ENCODE data around the gene PLGRKT. TPM values are rescaled to one million over a fixed set of nuclear protein-coding genes. Genes with fewer than 3 reads are reported as not detected.
"Not testable (repeated sequence)": the region's sequence is repeated elsewhere in the genome, so short reads cannot be mapped to it uniquely, and the experiment has no call there.

PLGRKT gene
- total RNA-seq, 1 donor from 2014 or later, result 11.1 TPM

DNA sequence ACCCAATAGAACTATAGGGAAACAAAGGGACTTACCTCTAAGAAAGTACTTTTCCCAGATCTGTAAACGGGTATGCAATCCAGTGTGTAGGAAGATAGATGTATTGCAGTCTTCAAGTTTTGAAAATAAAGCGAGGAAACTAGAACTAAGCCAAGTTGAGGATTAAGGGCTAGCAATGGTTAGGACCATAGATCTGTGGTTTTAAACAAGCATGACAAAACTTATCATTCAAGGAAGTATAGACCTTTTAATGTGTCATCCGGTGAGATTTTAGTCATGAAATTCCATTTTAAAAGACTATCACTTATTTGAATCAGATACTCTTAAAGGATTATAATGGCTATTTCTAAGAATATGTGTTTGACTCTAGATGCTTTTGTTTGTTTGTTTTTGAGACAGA, 33.1 kb upstream of the PLGRKT start:
- Mint-ChIP-seq H3K36me3 (ENCODE audit: low read depth) (peaks cover 2% of the 10 kb centered on the region), H3K27ac (ENCODE audit: unreplicated experiment) (no peak overlapping the region), H3K4me1 (ENCODE audit: low read depth) (no peaks in the 10 kb centered on the region), H3K4me3 (ENCODE audit: unreplicated experiment) (no peak overlapping the region), H3K27me3 (ENCODE audit: low read depth) (no peaks in the 10 kb centered on the region), H3K9me3 (ENCODE audit: low read depth) (peaks cover 9% of the 10 kb centered on the region)
- DNase-seq (ENCODE audit: low spot score), result no peak
- TF ChIP-seq, protein P1, sequence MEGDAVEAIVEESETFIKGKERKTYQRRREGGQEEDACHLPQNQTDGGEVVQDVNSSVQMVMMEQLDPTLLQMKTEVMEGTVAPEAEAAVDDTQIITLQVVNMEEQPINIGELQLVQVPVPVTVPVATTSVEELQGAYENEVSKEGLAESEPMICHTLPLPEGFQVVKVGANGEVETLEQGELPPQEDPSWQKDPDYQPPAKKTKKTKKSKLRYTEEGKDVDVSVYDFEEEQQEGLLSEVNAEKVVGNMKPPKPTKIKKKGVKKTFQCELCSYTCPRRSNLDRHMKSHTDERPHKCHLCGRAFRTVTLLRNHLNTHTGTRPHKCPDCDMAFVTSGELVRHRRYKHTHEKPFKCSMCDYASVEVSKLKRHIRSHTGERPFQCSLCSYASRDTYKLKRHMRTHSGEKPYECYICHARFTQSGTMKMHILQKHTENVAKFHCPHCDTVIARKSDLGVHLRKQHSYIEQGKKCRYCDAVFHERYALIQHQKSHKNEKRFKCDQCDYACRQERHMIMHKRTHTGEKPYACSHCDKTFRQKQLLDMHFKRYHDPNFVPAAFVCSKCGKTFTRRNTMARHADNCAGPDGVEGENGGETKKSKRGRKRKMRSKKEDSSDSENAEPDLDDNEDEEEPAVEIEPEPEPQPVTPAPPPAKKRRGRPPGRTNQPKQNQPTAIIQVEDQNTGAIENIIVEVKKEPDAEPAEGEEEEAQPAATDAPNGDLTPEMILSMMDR (IDR thresholded peaks at IDR 0.05), result no peak

DNA sequence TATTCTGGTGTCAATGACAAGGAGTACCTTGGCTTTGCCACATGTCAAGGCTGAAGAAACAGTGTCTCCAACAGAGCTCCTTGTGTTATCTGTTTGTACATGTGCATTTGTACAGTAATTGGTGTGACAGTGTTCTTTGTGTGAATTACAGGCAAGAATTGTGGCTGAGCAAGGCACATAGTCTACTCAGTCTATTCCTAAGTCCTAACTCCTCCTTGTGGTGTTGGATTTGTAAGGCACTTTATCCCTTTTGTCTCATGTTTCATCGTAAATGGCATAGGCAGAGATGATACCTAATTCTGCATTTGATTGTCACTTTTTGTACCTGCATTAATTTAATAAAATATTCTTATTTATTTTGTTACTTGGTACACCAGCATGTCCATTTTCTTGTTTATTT, 32.4 kb upstream of the PLGRKT start:
- H3K27me3 Mint-ChIP-seq (ENCODE audit: low read depth), result no peaks in the 10 kb centered on the region
- H3K36me3 Mint-ChIP-seq (ENCODE audit: low read depth), result peaks cover 2% of the 10 kb centered on the region
- no peak for DNase-seq (ENCODE audit: low spot score)
- TF ChIP-seq, protein P1 (IDR thresholded peaks at IDR 0.05), result no peak
- H3K4me1 Mint-ChIP-seq (ENCODE audit: low read depth), result no peaks in the 10 kb centered on the region
- H3K27ac Mint-ChIP-seq (ENCODE audit: unreplicated experiment), result no peak overlapping the region
- no peak overlapping the region for H3K4me3 Mint-ChIP-seq (ENCODE audit: unreplicated experiment)
- peaks cover 5% of the 10 kb centered on the region for H3K9me3 Mint-ChIP-seq (ENCODE audit: low read depth)

DNA sequence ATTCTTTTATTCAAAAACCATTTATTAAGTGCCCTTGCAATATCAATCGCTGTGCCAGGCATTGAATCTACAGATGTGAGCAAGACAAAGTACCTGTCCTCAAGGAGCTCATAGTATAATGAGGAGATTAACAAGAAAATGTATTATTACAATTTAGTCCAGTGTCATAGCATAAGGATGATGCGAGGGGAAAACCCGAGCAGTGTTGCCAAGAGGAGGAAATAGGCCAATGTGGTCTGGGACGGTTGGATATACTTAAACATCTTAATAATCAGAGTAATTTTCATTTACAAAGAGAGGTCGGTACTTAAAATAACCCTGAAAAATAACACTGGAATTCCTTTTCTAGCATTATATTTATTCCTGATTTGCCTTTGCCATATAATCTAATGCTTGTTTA, 31.1 kb upstream of the PLGRKT start:
- Mint-ChIP-seq H3K9me3 (ENCODE audit: low read depth) (no peaks in the 10 kb centered on the region), H3K36me3 (ENCODE audit: low read depth) (no peaks in the 10 kb centered on the region), H3K27me3 (ENCODE audit: low read depth) (no peaks in the 10 kb centered on the region), H3K4me1 (ENCODE audit: low read depth) (no peaks in the 10 kb centered on the region), H3K27ac (ENCODE audit: unreplicated experiment) (no peak overlapping the region), H3K4me3 (ENCODE audit: unreplicated experiment) (no peak overlapping the region)
- no peak for DNase-seq (ENCODE audit: low spot score)
- TF ChIP-seq, protein P1 (IDR thresholded peaks at IDR 0.05), result no peak

DNA sequence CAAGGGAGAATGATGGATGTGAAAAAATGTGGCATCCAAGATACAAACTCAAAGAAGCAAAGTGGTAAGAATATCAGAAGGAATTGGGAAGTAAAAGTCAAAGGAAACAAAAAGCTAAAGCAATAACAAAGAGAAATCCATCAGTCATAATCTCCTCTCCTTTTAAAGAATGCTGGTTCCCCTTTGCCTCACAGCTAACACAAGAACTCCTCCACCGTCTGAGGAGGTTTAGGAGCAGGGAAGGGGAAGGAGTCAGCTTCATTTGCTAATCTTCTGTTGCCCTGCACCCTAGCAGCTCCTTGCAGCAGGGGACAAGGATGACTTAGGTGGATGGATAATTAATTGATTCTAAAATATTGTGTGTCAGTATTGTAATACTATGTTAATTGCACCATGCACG, 29.0 kb upstream of the PLGRKT start:
- Mint-ChIP-seq H3K36me3 (ENCODE audit: low read depth) (no peaks in the 10 kb centered on the region), H3K27ac (ENCODE audit: unreplicated experiment) (no peak overlapping the region), H3K27me3 (ENCODE audit: low read depth) (no peaks in the 10 kb centered on the region), H3K4me3 (ENCODE audit: unreplicated experiment) (no peak overlapping the region), H3K4me1 (ENCODE audit: low read depth) (no peaks in the 10 kb centered on the region), H3K9me3 (ENCODE audit: low read depth) (no peaks in the 10 kb centered on the region)
- TF ChIP-seq, protein P1 (IDR thresholded peaks at IDR 0.05), result no peak
- no peak for DNase-seq (ENCODE audit: low spot score)

DNA sequence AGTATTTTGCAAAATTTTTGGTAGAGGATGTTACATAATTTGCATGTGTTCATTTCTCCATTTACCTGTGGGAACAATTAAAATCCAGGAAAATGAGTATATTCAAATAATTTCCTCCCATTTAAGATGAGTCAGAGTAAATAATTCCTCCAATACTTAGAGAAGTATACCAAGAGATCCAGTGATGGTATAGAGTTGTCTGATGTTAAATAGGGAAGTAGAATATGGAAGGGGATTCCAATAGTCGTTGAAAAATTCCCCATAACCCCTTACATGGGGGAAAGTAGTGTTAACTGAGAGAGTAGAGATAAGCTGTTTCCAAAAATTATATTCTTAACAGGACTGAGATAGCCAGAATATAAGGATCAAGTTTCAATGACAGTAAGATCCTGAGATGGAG, 28.3 kb upstream of the PLGRKT start:
- H3K9me3 Mint-ChIP-seq (ENCODE audit: low read depth), result no peaks in the 10 kb centered on the region
- no peak overlapping the region for H3K4me3 Mint-ChIP-seq (ENCODE audit: unreplicated experiment)
- no peak overlapping the region for H3K27ac Mint-ChIP-seq (ENCODE audit: unreplicated experiment)
- no peaks in the 10 kb centered on the region for H3K27me3 Mint-ChIP-seq (ENCODE audit: low read depth)
- no peak for DNase-seq (ENCODE audit: low spot score)
- no peaks in the 10 kb centered on the region for H3K36me3 Mint-ChIP-seq (ENCODE audit: low read depth)
- TF ChIP-seq, protein P1 (IDR thresholded peaks at IDR 0.05), result no peak
- no peaks in the 10 kb centered on the region for H3K4me1 Mint-ChIP-seq (ENCODE audit: low read depth)

DNA sequence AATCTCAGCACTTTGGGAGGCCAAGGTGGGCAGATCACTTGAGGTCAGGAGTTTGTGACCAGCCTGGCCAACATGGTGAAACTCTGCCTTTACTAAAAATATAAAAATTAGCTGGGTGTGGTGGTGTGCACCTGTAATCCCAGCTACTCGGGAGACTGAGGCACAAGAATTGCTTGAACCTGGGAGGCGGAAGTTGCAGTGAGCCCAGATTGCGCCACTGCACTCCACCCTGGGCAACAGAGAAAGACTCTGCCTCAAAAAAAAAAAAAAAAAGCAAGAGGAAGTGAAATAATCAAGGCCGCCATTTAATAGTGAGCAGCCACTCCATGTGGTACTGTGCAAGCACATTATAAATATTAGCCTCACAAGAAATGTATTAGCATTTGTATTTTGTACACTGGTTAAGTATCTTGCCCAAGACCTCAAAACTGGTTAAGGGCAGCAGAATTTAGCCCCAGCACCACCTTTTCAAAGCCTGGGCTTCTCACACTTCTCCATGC, 27.2 kb upstream of the PLGRKT start:
- H3K4me1 Mint-ChIP-seq (ENCODE audit: low read depth); H3K36me3 Mint-ChIP-seq (ENCODE audit: low read depth); DNase-seq (ENCODE audit: low spot score); H3K27me3 Mint-ChIP-seq (ENCODE audit: low read depth); H3K4me3 Mint-ChIP-seq (ENCODE audit: unreplicated experiment); H3K27ac Mint-ChIP-seq (ENCODE audit: unreplicated experiment); H3K9me3 Mint-ChIP-seq (ENCODE audit: low read depth): not testable (repeated sequence)

Data from chondrocyte (in vitro differentiated cells).